ENCODE measurements around the gene TENT5A. TPM values are rescaled to one million over a fixed set of nuclear protein-coding genes. Genes with fewer than 3 reads are reported as not detected.

TENT5A gene
- total RNA-seq, 1 donor from 2014 or later = 0.63 TPM

GRCh38 chr6:81722506-81723223 lies 29.8 kb downstream of the TENT5A start:
- TF ChIP-seq, protein P1, sequence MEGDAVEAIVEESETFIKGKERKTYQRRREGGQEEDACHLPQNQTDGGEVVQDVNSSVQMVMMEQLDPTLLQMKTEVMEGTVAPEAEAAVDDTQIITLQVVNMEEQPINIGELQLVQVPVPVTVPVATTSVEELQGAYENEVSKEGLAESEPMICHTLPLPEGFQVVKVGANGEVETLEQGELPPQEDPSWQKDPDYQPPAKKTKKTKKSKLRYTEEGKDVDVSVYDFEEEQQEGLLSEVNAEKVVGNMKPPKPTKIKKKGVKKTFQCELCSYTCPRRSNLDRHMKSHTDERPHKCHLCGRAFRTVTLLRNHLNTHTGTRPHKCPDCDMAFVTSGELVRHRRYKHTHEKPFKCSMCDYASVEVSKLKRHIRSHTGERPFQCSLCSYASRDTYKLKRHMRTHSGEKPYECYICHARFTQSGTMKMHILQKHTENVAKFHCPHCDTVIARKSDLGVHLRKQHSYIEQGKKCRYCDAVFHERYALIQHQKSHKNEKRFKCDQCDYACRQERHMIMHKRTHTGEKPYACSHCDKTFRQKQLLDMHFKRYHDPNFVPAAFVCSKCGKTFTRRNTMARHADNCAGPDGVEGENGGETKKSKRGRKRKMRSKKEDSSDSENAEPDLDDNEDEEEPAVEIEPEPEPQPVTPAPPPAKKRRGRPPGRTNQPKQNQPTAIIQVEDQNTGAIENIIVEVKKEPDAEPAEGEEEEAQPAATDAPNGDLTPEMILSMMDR (conservative IDR thresholded peaks at IDR 0.05; ENCODE audit: low read depth, low read length) = no peak

GRCh38 chr6:81720427-81720826 lies 32.1 kb downstream of the TENT5A start:
- no peak for DNase-seq (ENCODE audit: low read depth)
- TF ChIP-seq, protein P1 (conservative IDR thresholded peaks at IDR 0.05; ENCODE audit: low read depth, low read length) = no peak
- no peak overlapping the region for H3K4me3 ChIP-seq (ENCODE audit: low read depth, low read length)

More at GRCh38 chr6:81722506-81723223, 29.8 kb downstream of the TENT5A start:
- H3K4me3 ChIP-seq (ENCODE audit: low read depth, low read length) = no peak overlapping the region
- DNase-seq (ENCODE audit: low read depth) = no peak

GRCh38 chr6:81718126-81718525 lies 34.4 kb downstream of the TENT5A start:
- TF ChIP-seq, protein P1 (conservative IDR thresholded peaks at IDR 0.05; ENCODE audit: low read depth, low read length) = no peak
- DNase-seq (ENCODE audit: low read depth) = no peak
- H3K4me3 ChIP-seq (ENCODE audit: low read depth, low read length) = no peak overlapping the region

DNA sequence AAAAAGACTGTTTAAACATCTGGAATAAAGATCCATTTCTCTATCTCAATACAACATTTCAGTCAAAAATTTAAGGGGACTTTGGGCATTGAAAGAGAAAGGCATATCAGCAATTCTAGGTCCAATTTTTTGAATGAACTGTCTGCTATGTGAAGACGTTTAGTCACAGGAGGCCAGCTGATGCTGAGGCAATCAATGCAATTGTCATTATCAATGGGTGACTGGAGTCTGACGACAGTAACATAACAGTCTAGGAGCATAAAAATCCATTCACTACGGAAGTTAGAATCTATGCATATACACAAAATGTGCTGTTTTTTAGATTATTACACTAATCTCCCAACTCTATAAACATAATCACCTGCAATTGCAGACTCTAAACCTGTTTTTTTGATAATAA lies 37.8 kb downstream of the TENT5A start:
- TF ChIP-seq, protein P1 (conservative IDR thresholded peaks at IDR 0.05; ENCODE audit: low read depth, low read length) = no peak
- DNase-seq (ENCODE audit: low read depth) = no peak
- no peak overlapping the region for H3K4me3 ChIP-seq (ENCODE audit: low read depth, low read length)

GRCh38 chr6:81713205-81713604 lies 39.3 kb downstream of the TENT5A start:
- no peak overlapping the region for H3K4me3 ChIP-seq (ENCODE audit: low read depth, low read length)
- TF ChIP-seq, protein P1 (conservative IDR thresholded peaks at IDR 0.05; ENCODE audit: low read depth, low read length) = no peak
- no peak for DNase-seq (ENCODE audit: low read depth)

- no peak overlapping the region for H3K4me3 ChIP-seq (ENCODE audit: low read depth, low read length)
- TF ChIP-seq, protein P1 (conservative IDR thresholded peaks at IDR 0.05; ENCODE audit: low read depth, low read length) = no peak
- no peak for DNase-seq (ENCODE audit: low read depth)
Observed at GRCh38 chr6:81708113-81708699, 44.3 kb downstream of the TENT5A start.

DNA sequence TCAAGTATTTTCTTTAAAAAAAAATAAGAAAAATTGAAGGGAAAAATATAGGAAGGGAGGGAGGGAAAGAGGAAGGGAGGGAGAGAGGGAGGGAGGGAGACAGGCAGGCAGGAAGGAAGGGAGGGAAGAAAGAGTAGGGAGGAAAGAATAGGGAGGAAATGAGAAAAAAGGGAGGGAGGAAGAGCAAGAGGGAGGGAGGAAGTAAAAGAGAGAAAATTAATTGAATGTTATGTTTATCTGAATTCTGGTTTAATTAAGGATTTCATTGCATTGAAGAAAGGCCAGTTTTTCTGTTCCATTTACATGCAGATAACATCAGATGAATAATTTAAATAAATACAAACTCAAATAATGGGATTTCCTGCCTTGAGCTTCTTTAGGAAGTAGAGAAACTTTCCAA lies 47.8 kb downstream of the TENT5A start:
- no peak for DNase-seq (ENCODE audit: low read depth)
- TF ChIP-seq, protein P1 (conservative IDR thresholded peaks at IDR 0.05; ENCODE audit: low read depth, low read length) = no peak
- no peak overlapping the region for H3K4me3 ChIP-seq (ENCODE audit: low read depth, low read length)
